ENCODE data around the gene CCDC134. TPM values are rescaled to one million over a fixed set of nuclear protein-coding genes. Genes with fewer than 3 reads are reported as not detected.

CCDC134 gene
- total and polyA plus RNA-seq, 2 donors from 2014 or later: 5.0 to 12.2 TPM

DNA sequence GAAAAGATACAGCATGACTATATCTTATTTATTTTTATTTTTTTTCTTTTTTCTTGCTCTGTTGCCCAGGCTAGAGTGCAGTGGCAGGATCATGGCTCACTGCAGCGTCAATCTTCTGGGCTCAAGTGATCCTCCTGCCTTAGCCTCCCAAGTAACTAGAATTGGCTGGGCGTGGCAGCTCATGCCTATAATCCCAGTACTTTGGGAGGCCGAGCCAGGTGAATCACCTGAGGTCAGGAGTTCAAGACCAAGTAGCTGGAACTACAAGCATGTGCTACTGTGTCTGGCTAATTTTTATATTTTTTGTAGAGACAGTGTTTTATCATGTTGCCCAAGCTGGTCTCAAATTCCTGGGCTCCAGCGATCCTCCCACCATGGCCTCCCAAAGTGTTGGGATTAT lies 28.3 kb upstream of the CCDC134 start:
- H3K4me1 ChIP-seq (ENCODE audit: control insufficient read depth in 2 of 3, insufficient read depth in 2 of 3, low read depth in 1 of 3, low read length in 3 of 3): no peaks in the 10 kb centered on the region
- H3K9me3 ChIP-seq (ENCODE audit: control insufficient read depth in 2 of 3, insufficient read depth in 1 of 3, low read length in 3 of 3): no peaks in the 10 kb centered on the region
- intact Hi-C loops (cut with DNase I): no loop called here
- no peaks in the 10 kb centered on the region for H3K36me3 ChIP-seq (ENCODE audit: control insufficient read depth in 2 of 3, insufficient read depth in 3 of 3, low read length in 3 of 3)
- no peak overlapping the region for H3K4me3 ChIP-seq (ENCODE audit: low read length in 3 of 3)
- no peaks in the 10 kb centered on the region for H3K27me3 ChIP-seq (ENCODE audit: control insufficient read depth, insufficient read depth, low read length)
- no peak overlapping the region for H3K27ac ChIP-seq (ENCODE audit: low read depth in 2 of 2, low read length in 2 of 2)
- TF ChIP-seq, protein P1, sequence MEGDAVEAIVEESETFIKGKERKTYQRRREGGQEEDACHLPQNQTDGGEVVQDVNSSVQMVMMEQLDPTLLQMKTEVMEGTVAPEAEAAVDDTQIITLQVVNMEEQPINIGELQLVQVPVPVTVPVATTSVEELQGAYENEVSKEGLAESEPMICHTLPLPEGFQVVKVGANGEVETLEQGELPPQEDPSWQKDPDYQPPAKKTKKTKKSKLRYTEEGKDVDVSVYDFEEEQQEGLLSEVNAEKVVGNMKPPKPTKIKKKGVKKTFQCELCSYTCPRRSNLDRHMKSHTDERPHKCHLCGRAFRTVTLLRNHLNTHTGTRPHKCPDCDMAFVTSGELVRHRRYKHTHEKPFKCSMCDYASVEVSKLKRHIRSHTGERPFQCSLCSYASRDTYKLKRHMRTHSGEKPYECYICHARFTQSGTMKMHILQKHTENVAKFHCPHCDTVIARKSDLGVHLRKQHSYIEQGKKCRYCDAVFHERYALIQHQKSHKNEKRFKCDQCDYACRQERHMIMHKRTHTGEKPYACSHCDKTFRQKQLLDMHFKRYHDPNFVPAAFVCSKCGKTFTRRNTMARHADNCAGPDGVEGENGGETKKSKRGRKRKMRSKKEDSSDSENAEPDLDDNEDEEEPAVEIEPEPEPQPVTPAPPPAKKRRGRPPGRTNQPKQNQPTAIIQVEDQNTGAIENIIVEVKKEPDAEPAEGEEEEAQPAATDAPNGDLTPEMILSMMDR (IDR thresholded peaks at IDR 0.05; ENCODE audit: borderline replicate concordance, extremely low read depth, insufficient read depth): no peak
- H3K9ac ChIP-seq (ENCODE audit: low read length in 3 of 3): no peak overlapping the region
- DNase-seq (no peak), FAIRE-seq (no peak)

DNA sequence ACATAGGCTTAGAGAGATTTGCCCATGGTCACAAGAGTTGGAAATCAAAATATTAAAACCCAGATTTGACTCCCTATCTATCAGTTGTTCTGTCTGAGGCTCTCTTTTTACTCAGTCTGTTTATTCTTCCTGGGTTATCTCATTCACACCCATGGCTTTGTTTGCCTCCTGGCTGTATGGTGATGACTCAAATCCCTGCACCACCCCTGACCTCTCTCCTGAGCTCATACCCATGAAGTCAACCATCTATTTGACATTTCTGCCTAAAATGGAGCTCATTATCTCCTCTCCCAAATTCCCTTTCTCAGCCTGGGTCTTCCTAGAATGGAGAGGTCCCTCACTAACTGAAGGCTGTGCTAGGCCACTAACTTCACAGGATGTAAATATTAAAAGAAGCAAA lies 27.8 kb upstream of the CCDC134 start:
- H3K36me3 ChIP-seq (ENCODE audit: control insufficient read depth in 2 of 3, insufficient read depth in 3 of 3, low read length in 3 of 3): no peaks in the 10 kb centered on the region
- FAIRE-seq (no peak), DNase-seq (no peak)
- H3K4me1 ChIP-seq (ENCODE audit: control insufficient read depth in 2 of 3, insufficient read depth in 2 of 3, low read depth in 1 of 3, low read length in 3 of 3): no peaks in the 10 kb centered on the region
- no peaks in the 10 kb centered on the region for H3K27me3 ChIP-seq (ENCODE audit: control insufficient read depth, insufficient read depth, low read length)
- H3K9me3 ChIP-seq (ENCODE audit: control insufficient read depth in 2 of 3, insufficient read depth in 1 of 3, low read length in 3 of 3): no peaks in the 10 kb centered on the region
- no peak overlapping the region for H3K27ac ChIP-seq (ENCODE audit: low read depth in 2 of 2, low read length in 2 of 2)
- H3K9ac ChIP-seq (ENCODE audit: low read length in 3 of 3): no peak overlapping the region
- intact Hi-C loops (cut with DNase I): no loop called here
- TF ChIP-seq, protein P1 (IDR thresholded peaks at IDR 0.05; ENCODE audit: borderline replicate concordance, extremely low read depth, insufficient read depth): no peak
- no peak overlapping the region for H3K4me3 ChIP-seq (ENCODE audit: low read length in 3 of 3)

DNA sequence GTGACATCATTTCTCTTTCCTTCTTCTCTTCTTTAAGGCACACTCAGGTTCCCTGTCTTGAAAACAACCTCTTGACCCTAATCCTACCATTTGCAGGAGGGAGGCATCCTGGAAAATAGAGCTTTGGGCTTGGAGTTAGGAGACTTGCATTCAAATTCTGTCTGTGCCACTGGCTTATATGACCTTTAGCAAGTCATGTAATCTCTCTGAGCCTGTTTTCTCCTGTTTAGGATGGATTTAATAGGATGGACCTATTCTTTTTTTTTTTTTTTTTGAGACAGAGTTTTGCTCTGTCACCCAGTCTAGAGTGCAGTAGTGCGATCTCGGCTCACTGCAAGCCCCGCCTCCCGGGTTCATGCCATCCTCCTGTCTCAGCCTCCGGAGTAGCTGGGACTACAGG lies 25.1 kb upstream of the CCDC134 start:
- Histone ChIP-seq H3K27ac (ENCODE audit: low read depth in 2 of 2, low read length in 2 of 2) (no peak overlapping the region), H3K27me3 (ENCODE audit: control insufficient read depth, insufficient read depth, low read length) (no peaks in the 10 kb centered on the region), H3K36me3 (ENCODE audit: control insufficient read depth in 2 of 3, insufficient read depth in 3 of 3, low read length in 3 of 3) (no peaks in the 10 kb centered on the region), H3K9ac (ENCODE audit: low read length in 3 of 3) (no peak overlapping the region), H3K9me3 (ENCODE audit: control insufficient read depth in 2 of 3, insufficient read depth in 1 of 3, low read length in 3 of 3) (no peaks in the 10 kb centered on the region), H3K4me1 (ENCODE audit: control insufficient read depth in 2 of 3, insufficient read depth in 2 of 3, low read depth in 1 of 3, low read length in 3 of 3) (no peaks in the 10 kb centered on the region), H3K4me3 (ENCODE audit: low read length in 3 of 3) (no peak overlapping the region)
- DNase-seq (no peak), FAIRE-seq (no peak)
- TF ChIP-seq, protein P1 (IDR thresholded peaks at IDR 0.05; ENCODE audit: borderline replicate concordance, extremely low read depth, insufficient read depth): no peak
- intact Hi-C loops (cut with DNase I): no loop called here

DNA sequence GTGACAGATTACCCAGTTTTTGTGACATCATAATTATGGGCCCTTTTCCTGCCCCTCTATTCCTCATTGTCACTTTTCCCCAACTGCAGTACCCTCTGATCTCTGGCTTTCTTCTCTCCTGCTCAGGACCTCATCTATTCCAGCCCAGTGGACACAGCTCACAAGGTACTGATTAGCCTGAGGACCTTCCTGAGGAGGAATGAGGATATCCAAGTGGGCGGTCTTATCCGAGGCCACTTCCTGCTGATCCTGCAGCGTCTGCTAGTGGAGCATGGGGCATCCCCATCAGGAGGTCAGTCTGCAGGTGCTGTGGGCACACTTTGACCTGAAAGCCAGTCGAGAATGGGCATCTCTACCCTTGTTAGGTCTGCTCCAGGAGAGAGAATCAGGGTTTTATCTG lies 24.5 kb upstream of the CCDC134 start:
- H3K27me3 ChIP-seq (ENCODE audit: control insufficient read depth, insufficient read depth, low read length): no peaks in the 10 kb centered on the region
- DNase-seq (peak in 2 of 5 donors; percentile 38 to 44), FAIRE-seq (no peak)
- intact Hi-C loops (cut with DNase I): no loop called here
- H3K9me3 ChIP-seq (ENCODE audit: control insufficient read depth in 2 of 3, insufficient read depth in 1 of 3, low read length in 3 of 3): no peaks in the 10 kb centered on the region
- TF ChIP-seq, protein P1 (IDR thresholded peaks at IDR 0.05; ENCODE audit: borderline replicate concordance, extremely low read depth, insufficient read depth): no peak
- no peak overlapping the region for H3K9ac ChIP-seq (ENCODE audit: low read length in 3 of 3)
- no peaks in the 10 kb centered on the region for H3K4me1 ChIP-seq (ENCODE audit: control insufficient read depth in 2 of 3, insufficient read depth in 2 of 3, low read depth in 1 of 3, low read length in 3 of 3)
- H3K36me3 ChIP-seq (ENCODE audit: control insufficient read depth in 2 of 3, insufficient read depth in 3 of 3, low read length in 3 of 3): no peaks in the 10 kb centered on the region
- H3K27ac ChIP-seq (ENCODE audit: low read depth in 2 of 2, low read length in 2 of 2): no peak overlapping the region
- H3K4me3 ChIP-seq (ENCODE audit: low read length in 3 of 3): no peak overlapping the region
